ENCODE measurements around the gene INTS12.

INTS12 gene

DNA sequence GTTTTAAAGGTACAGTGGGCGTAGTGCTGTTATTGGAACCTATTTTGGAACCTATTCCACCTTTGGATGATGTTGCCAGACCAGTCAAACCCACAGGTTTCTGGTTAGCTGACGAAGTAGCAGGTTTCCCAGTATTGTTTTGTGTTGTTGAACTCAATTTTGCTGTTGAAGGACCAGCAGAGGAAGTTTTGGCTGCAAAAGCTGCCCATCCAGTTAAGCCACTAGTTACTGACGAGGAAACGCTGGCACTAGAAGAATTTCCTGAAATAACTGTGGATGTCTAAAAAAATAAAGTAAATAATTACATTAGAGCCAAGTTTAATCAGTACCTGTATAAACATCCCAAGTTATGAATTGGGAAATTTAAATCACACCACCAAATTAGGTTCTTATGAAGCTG lies 25.5 kb downstream of the INTS12 start:
- DNase-seq = no peak

DNA sequence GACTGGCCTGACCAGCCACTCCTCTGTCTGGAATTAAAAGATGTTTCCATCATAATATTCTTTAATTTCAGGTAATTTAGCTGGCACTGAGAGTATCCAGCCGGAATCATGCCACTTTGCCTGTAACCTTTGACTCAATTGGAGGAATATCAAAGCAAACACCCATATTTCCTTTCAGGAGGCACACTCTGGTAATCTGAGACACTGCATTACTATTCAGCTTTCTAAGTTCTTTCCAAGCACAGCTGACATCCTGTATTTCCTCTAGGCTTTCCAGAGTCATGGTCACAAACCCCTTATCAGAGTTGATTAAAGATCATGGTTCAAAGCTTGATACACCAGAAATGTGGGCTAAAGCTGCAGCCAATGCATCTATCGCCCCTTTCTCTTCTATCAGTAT lies 29.3 kb downstream of the INTS12 start:
- DNase-seq = no peak

DNA sequence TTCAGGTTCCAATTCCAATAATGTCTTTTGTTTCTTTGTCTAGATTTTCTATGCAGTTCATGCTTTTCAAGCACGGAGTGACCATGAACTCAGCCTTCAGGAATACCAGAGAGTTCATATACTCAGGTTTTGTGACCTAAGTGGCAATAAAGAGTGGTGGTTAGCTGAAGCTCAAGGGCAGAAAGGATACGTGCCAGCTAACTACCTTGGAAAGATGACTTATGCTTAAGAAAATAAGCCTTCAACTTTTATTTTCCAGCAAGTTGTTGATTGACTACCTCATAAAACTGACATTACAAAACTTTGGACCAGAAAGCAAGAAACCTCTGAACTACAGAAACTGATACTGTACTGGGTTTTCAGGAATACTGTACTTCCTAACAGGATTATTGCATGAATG lies 30.8 kb downstream of the INTS12 start:
- DNase-seq = no peak

DNA sequence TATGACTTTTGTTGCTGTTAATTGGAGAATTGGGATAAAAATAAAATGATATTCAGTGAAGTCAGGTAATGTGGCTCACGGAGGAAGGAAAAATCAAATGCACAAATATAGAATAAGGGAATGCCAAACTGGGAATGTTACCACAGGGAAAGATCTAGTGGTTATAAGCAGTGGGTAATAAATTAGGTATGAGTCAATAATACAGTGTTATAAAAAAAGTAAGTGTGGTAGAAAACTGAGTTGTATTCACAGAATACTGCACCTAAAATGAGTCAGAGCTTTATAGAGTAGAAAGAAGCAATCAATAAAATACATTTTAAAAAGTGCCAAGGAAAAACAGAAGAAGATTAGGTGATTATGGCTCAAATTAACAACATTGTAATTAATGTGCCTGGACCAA lies 34.5 kb downstream of the INTS12 start:
- no peak for DNase-seq

DNA sequence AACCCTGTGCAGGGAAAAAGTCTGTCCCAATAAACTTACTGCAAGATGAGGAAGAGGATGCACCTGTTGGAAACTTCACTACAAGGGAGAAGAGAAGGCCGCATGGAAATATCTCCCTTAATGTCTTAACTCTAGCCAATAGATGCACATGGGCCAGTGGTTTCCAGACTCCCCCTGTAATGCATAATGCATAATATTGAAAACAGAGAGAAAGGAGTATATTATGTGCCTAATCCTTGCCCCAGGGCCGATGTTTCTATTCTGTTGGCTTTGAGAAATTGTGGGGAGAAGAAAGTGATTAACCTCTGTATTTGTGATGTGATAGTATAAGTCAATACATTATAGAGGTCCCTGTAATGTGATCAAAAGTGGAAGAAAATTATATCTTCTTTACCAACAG lies 37.2 kb downstream of the INTS12 start:
- DNase-seq = no peak

DNA sequence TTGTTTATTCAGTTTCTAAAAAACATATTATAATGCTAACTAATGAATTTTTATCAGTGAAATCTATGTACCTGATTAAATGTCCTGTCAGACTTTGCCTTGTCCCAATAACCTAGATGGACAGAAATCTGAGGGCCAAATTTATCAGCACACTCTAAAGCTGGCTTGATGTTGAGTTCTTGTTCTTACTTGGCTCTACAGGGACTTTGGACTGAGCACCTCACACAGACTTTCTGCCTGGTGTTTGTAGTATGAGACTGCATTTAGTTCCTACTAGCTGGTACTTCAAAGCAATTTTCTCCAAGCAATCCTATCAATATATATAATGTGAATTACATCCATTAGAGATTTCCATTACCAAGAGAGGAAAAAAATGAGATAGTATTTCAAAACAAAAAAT lies 37.8 kb downstream of the INTS12 start:
- DNase-seq = no peak

DNA sequence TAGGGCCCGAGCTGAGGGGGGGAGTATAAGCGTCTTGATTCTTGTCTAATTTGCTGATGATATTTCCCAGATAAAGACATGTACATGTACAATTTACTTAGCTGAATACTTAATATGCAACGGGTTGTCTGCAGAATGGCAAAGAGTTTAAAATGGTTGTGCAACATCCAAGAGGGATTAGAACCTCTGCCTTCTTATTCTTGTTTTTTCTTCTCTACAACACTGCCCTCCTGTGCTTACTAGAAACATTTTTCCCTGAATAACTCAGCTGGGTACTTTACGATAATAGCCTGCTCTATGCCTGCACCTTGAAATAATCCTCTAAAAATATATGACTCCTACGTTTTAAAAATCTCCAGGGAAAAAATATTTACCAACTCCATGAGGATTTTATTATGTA lies 41.8 kb downstream of the INTS12 start:
- no peak for DNase-seq

DNA sequence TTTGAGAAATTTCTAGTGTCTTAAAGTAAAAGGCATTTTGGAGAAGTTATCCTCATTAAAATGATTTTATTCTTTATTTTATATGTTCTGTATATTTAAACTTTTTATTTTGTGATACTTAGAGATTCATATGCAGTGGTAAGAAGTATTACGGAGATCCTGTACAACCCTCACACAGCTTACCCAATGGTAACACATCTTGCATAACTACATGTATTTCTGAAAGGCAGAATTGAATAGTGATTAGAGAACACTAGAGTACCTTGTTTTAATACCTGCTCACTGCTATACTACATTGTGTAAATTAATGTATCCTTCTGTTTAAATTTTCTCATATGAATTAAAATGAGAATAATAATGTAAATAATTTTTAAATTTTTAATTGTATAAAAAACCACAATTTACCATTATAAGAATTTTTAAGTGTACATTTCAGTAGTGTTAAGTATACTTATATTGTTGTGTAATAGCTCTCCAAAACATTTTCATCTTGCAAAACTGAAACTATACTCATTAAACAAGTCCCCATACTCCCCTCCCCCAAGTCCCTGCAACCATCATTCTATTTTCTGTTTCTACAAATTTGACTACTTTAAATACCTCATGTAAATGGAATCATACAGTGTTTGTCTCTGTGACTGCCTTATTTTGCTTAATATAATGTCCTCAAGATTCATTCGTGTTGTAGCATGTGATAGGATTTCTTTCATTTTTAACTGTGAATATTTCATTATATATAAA lies 45.4 kb downstream of the INTS12 start:
- no peak for DNase-seq

DNA sequence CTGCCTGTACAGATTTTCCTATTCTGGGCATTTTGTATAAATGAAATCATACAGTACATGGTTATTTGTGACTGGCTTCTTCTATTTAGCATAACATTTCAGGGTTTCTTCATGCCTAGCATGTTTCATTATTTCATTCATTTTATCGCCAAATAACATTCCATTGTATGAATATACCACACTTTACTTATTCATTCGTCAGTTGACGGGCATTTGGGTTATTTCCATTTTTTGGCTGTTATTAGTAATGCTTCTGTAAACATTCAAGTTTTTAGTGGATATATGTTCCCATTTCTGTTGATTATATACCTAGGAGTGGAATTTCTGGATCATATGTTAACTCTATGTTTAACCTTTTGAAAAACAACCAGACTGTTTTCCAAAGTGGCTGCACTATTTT lies 47.5 kb downstream of the INTS12 start:
- no peak for DNase-seq

DNA sequence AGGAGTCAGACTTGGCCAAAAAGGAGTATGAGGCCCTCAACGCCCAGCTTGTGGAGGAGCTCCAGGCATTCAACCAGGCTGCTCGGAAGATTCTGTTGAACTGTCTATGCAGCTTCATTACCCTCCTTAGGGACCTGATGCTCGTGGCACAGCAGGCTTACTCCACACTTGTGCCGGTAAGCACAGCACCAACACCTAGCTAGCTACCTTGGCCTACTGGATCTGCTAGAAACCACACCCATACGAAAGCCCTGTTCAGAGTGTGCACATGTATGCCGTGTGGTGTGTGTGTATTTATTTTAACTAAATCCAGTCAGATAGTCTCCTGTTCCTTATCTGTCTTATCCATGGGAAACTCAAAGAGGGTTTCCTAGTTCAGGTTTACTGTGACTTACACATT lies 49.3 kb downstream of the INTS12 start:
- no peak for DNase-seq

DNA sequence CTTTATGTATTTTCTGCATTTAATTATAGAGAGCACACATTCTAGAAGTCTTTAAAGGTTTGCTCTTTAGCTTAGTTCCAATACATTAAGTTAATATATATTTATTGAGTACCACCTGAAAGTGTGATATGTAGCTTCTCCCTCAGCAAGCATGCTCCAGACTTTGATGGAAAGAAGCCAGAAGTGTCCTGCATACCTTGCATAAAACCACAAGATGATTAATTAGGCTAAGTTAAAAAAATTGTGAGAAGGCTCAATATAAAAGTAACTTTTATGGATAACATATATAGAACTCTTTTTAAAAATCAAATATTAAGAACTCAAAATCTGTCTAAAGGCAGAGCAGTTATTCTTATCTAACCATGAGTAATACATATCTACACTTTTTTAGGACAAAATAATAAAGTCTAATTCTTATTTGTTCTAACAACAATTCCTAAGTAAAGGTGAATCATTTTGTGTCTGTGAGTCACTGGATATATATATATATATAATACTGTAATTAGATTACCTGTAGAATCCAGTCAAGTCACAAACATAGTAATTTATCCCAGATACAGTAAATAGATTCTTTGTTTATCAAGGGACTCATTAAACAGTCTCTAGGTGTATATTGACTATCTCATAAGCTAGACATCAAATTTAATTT lies 51.2 kb downstream of the INTS12 start:
- DNase-seq = no peak

DNA sequence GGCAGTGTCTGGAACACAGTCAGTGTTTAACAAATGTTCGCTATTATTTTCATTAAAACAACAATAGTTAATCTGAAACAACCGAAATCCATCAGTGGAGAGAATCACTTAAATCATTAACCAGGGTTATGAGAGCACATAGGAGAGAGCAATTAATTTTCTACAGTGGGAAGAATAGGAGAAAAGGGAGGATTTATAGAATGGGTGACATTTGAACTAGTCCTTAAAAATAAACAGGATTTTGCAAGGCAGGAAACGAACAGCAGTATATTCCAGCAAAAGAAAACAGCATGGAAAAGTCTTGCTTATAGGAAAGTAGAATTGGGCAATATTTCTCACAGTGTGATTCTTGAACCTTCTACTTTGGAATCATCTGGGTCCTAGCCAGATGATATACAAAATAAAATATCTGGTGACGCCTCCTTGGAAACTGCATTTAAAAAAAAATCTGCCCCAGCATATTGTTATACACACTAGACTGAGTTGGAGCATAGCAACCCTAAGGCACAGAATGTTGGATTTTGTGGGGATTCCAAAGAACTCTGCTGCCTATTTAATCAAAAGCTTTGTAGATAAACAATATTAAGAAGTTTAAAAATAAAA lies 56.1 kb downstream of the INTS12 start:
- no peak for DNase-seq

DNA sequence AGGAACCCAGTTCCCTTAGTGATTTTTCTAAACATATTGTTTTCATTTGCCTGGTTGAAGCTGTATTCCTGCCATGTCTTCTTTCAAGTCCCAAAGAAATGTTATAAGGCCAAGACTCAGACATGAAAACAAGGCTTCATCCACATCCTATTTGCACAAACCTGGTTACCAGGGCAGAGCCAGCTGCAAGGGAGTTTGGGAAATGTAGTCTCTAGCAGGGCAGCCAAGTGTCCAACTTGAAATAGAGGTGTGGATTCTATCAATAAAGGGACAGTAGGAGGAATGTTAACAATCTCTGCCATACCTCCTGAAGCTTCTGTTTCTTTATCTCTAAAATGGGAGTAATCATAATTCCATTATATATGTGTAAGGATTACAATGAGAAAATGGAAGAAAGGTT lies 56.6 kb downstream of the INTS12 start:
- DNase-seq = no peak

DNA sequence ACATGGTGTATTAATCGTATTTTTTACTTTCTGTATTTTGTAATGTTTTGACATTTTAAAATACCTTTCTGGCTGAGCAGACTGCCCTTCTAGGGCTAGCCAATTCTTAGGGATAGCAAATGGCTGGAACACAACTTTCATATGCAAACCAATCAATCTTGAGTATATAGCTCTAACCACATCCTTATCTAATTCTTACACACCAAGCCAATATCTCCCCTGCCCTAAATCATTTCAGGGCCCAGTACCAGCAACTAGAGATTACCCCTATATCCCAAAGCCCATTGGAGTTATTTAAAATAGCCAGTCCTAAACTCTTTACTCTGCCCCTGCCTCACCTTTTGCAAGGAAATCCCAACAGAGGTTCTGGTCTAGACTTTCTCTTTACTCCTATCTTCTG lies 58.3 kb downstream of the INTS12 start:
- DNase-seq = no peak

DNA sequence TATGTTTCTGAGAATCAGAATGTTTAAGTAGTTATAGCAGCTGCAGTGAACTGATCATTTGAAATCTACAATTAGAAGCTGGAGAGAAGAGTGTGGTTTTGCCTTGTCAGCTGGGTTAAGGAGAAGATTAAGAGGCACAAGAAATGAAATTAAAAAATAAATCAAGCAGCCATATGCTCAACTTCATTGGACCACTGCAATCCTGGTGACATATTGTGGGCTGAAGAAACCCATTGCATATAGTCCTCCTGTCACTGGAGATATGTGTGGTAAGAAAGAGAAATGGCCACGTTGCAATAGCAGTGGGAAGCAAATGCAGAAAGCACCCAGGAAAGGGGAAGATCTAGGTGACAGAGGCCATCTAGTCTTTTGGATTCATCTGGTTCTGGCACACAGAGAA lies 63.0 kb downstream of the INTS12 start:
- no peak for DNase-seq

DNA sequence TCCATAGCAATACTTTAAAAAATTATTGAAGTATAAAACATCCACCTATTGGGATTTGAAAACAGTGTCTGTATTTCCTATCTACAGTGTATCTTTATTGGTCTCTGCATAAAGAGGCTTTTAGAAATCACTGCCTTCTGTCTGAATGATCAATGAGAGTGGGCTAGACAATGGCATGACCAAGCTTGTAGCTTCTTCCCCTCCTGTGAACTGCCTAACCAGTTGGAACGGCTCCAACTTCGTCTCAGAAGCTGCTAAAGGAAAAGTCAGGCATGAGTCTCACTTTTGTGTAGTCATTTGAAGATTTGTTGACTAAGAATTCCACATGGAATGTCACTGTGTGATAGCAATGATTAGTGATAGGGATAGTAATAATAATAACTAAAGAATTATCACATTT lies 64.2 kb downstream of the INTS12 start:
- no peak for DNase-seq

DNA sequence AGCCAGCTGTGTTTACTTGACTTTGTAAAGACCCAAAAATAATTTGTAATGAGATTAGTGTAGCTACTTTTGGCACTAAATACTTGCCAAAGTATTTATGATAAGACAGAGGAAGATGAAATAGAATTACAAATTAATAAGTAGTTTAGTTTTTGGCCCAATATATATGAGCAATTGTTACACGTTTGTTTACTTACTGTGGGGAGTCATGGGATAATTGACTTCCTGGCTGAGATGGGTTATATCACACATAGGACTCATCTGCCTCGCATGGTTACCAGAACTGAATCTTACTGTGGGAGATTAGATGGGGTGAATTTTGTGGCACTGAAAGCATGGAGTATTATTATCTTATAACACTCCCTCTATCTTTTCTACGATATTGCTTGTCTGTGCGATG lies 66.6 kb downstream of the INTS12 start:
- no peak for DNase-seq

DNA sequence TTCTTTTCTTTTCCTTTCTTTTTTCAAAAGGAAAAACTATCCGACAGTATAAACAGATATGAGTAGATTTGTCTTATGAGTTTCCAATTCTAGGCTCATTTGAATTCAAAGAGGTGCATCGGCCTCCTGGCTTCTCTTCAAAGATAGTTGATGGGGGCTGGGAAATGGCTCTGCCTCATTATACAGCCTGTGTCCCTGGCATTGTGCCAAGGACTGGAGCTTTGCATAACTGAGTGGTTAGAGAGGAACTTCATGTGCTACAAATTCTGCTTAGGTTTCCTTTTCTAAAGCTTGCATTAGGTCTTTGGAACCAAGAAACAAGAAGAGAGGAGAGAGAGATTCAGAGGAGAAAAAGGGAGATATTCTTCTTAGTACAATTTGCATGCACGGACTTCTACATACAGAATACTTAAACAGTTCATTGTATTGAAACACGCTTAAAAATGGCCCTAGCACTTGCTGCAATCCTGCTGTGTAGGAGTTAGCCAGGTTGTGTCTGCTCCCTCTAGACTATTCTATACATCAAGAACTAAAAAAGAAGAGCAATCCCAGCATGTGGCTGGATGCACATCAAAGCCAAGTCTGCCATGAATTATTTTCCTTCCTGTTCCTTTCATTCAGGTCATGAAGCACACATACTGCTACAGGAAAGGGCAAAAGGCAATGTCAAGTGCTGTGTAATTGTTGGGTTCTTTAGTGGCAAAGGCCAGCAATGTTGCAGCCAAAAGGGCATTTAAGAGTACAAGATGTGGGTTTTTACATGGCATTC lies 70.9 kb downstream of the INTS12 start:
- peak in 1 of 6 experiments; percentile 3 for DNase-seq

DNA sequence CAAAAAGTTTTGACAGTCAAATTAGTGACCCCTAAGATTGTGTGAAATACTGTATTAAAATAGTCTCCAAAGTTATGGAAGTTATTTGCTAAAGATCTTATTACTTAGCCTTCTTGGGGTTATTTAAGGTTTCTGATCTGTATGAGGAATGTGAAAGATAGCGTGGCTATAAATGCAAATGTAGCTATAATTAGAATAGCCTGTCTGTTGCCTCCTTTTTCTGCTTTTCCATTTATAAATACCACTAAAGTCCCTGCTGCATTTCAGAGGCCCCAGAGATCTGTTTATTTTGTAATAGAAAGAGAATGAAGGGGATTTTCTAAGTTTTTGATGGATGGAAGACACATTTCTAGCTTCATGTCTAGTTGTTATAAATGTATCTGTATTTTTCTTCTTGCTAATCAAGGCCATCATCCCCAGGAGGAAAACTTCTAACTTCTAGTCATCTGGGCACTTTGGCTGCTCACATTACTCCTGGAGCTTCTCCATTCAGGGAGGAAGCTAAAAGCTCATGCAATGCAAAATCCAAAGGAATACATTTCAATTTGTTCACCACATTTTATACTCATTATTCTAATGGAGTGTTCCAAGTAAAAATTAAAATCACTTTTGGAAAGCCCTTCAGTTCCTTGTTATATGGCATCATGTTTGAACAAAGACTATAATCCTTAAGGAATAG lies 73.9 kb downstream of the INTS12 start:
- DNase-seq = no peak

DNA sequence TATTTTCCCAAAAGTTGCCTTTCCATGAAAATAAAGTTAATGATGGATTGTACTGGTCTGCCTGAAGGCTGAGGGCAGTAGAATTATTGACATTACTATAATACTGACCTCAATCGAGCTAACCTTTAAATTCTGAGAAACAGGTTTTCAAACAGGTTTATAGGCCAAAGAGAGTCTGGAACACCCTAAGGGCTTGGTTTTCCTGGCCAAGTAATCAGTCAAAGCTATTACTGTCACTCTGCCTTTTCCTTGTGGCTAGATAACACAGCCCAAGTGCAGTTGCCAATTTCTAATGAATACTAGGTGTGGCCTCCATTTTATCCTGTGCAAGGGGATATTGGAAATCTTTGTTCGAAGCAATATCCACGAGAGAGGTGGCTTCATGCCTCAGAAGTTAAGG lies 75.2 kb downstream of the INTS12 start:
- DNase-seq = no peak

All from stimulated activated naive CD4-positive, alpha-beta T cell (primary cell).